Upper lobe of right lung (tissue), 1 donor: Measurements from ENCODE around the gene DDX17. TPM values are rescaled to one million over a fixed set of nuclear protein-coding genes. Genes with fewer than 3 reads are reported as not detected.

Experiments
- ATAC-seq: fragments of 200-7000 bp; cut with Tn5 transposase; one replicate; pipeline ENCODE4 v1.9.1; 2020; ENCODE audit warnings: mild to moderate bottlenecking, moderate library complexity
- DNase-seq: peaks from one replicate; pipeline ENCODE4 v3.0.0-alpha.2; 2020
- H3K27ac ChIP-seq: fragments of 200-600 bp; one replicate; pipeline ENCODE4 v1.8.0; 2022
- H3K27me3 ChIP-seq: fragments of 200-600 bp; one replicate; pipeline ENCODE4 v1.8.0; 2022; ENCODE audit warnings: mild to moderate bottlenecking
- H3K36me3 ChIP-seq: fragments of 200-600 bp; one replicate; pipeline ENCODE4 v1.8.0; 2022
- H3K4me1 ChIP-seq: fragments of 200-600 bp; one replicate; pipeline ENCODE4 v1.8.0; 2022
- H3K4me3 ChIP-seq: fragments of 200-600 bp; one replicate; pipeline ENCODE4 v1.8.0; 2022; ENCODE audit warnings: mild to moderate bottlenecking
- H3K9me3 ChIP-seq: fragments of 200-600 bp; one replicate; pipeline ENCODE4 v1.8.0; 2022
- CTCF ChIP-seq: fragments of 200-600 bp; IDR thresholded peaks from one replicate; pipeline ENCODE4 v1.8.0; 2022; ENCODE audit warnings: antibody characterized with exemption
- intact Hi-C: fragments of 100-400 bp; cut with DNase I; formaldehyde crosslinking; loops from one replicate; pipeline ENCODE4 v1.11.0; 2022
- total RNA-seq: library from RNA; stranded (reverse); fragmentation: NEBNext Ultra II Directional; extraction: Animal tissue kit (Norgen Biotek cat#: 25700); gene quantifications from one replicate; pipeline ENCODE4 v1.2.1, GENCODE V29; 2021
- donor health status: DM: no; HTN: yes; CAD: no; lungs with severe emphysema.

Gene DDX17
- total RNA-seq, 1 donor from 2014 or later, result 480 TPM

- no peak for TF ChIP-seq CTCF
- ATAC-seq (peak; percentile 36), DNase-seq (no peak)
- no peaks in the 10 kb centered on the region for H3K9me3 ChIP-seq
- no peak overlapping the region for H3K27ac ChIP-seq
- peaks cover 5% of the 10 kb centered on the region for H3K27me3 ChIP-seq
- H3K36me3 ChIP-seq, result no peaks in the 10 kb centered on the region
- H3K4me1 ChIP-seq, result no peaks in the 10 kb centered on the region
- intact Hi-C loops, result no loop called here
- no peak overlapping the region for H3K4me3 ChIP-seq
Measured at GRCh38 chr22:38524429-38524828, 18.3 kb upstream of the DDX17 start.

- intact Hi-C loops, result no loop called here
- no peak overlapping the region for H3K27ac ChIP-seq
- H3K36me3 ChIP-seq, result no peaks in the 10 kb centered on the region
- peaks cover 5% of the 10 kb centered on the region for H3K27me3 ChIP-seq
- no peak for TF ChIP-seq CTCF
- no peak for ATAC-seq
- H3K4me3 ChIP-seq, result no peak overlapping the region
- no peaks in the 10 kb centered on the region for H3K9me3 ChIP-seq
- no peak for DNase-seq
- no peaks in the 10 kb centered on the region for H3K4me1 ChIP-seq
Measured at GRCh38 chr22:38523479-38523878, 17.4 kb upstream of the DDX17 start.

GRCh38 chr22:38523029-38523428 is 16.9 kb upstream of the DDX17 start:
- peaks cover 5% of the 10 kb centered on the region for H3K27me3 ChIP-seq
- H3K4me3 ChIP-seq, result no peak overlapping the region
- no peak for DNase-seq
- H3K9me3 ChIP-seq, result no peaks in the 10 kb centered on the region
- TF ChIP-seq CTCF, result no peak
- intact Hi-C loops, result no loop called here
- H3K27ac ChIP-seq, result no peak overlapping the region
- H3K36me3 ChIP-seq, result no peaks in the 10 kb centered on the region
- ATAC-seq, result no peak
- H3K4me1 ChIP-seq, result no peaks in the 10 kb centered on the region

GRCh38 chr22:38519453-38520250 is 13.5 kb upstream of the DDX17 start:
- H3K27me3 ChIP-seq, result no peaks in the 10 kb centered on the region
- H3K4me1 ChIP-seq, result no peaks in the 10 kb centered on the region
- H3K36me3 ChIP-seq, result no peaks in the 10 kb centered on the region
- DNase-seq (no peak), ATAC-seq (no peak)
- no peak for TF ChIP-seq CTCF
- intact Hi-C loops, result no loop called here
- no peak overlapping the region for H3K4me3 ChIP-seq
- no peaks in the 10 kb centered on the region for H3K9me3 ChIP-seq
- H3K27ac ChIP-seq, result no peak overlapping the region

- H3K4me3 ChIP-seq, result no peak overlapping the region
- H3K9me3 ChIP-seq, result no peaks in the 10 kb centered on the region
- intact Hi-C loops, result no loop called here
- ATAC-seq, result no peak
- no peak for DNase-seq
- TF ChIP-seq CTCF, result no peak
- H3K27ac ChIP-seq, result no peak overlapping the region
- no peaks in the 10 kb centered on the region for H3K4me1 ChIP-seq
- H3K36me3 ChIP-seq, result no peaks in the 10 kb centered on the region
- H3K27me3 ChIP-seq, result no peaks in the 10 kb centered on the region
Measured at GRCh38 chr22:38518620-38519019, 12.5 kb upstream of the DDX17 start.
